ENCODE measurements around the gene ARL14EPL.
A peak's percentile ranks its signal among the peaks of the same experiment; 100 is the strongest.
"Not testable (repeated sequence)": the region's sequence is repeated elsewhere in the genome, so short reads cannot be mapped to it uniquely, and the experiment has no call there.

Gene ARL14EPL

GRCh38 chr5:116058346-116058936, 26.2 kb downstream of the ARL14EPL start:
- DNase-seq: no peak

- DNase-seq: no peak
Observed at GRCh38 chr5:116062352-116062751, 30.1 kb downstream of the ARL14EPL start.

- no peak for DNase-seq
Observed at GRCh38 chr5:116063950-116064349, 31.7 kb downstream of the ARL14EPL start.

GRCh38 chr5:116068028-116068632, 35.9 kb downstream of the ARL14EPL start:
- peak; percentile 66 for DNase-seq

- no peak for DNase-seq
Observed at GRCh38 chr5:116071211-116071610, 38.9 kb downstream of the ARL14EPL start.

GRCh38 chr5:116075191-116075831, 43.0 kb downstream of the ARL14EPL start:
- DNase-seq: peak; percentile 13

GRCh38 chr5:116076496-116076895, 44.2 kb downstream of the ARL14EPL start:
- no peak for DNase-seq

- no peak for DNase-seq
Observed at GRCh38 chr5:116078199-116078598, 45.9 kb downstream of the ARL14EPL start.

- peak; percentile 56 for DNase-seq
Observed at GRCh38 chr5:116084287-116084691, 52.0 kb downstream of the ARL14EPL start.

GRCh38 chr5:116084871-116085715, 52.8 kb downstream of the ARL14EPL start, which contains the start of gene COMMD10:
TSS of gene COMMD10 (plus strand) at chr5:116085025.
- peak; percentile 89 for DNase-seq

- DNase-seq: not testable (repeated sequence)
Observed at GRCh38 chr5:116086309-116086708, 54.0 kb downstream of the ARL14EPL start.

GRCh38 chr5:116088062-116088461, 55.8 kb downstream of the ARL14EPL start:
- peak; percentile 19 for DNase-seq

GRCh38 chr5:116090302-116090701, 58.0 kb downstream of the ARL14EPL start:
- DNase-seq: no peak

GRCh38 chr5:116091416-116091815, 59.1 kb downstream of the ARL14EPL start:
- DNase-seq: no peak

GRCh38 chr5:116097301-116097700, 65.0 kb downstream of the ARL14EPL start:
- no peak for DNase-seq

- no peak for DNase-seq
Observed at GRCh38 chr5:116098998-116099397, 66.7 kb downstream of the ARL14EPL start.

- DNase-seq: not testable (repeated sequence)
Observed at GRCh38 chr5:116104941-116105340, 72.7 kb downstream of the ARL14EPL start.
